C1 segment of cervical spinal cord (tissue), 14 donors: ENCODE results near the gene CHCHD6.
A peak's percentile ranks its signal among the peaks of the same experiment; 100 is the strongest.

Experiments
- DNase-seq, 14 donors: peaks; one replicate each; lab custom pipeline; 2025; lab: John Stamatoyannopoulos, UW

Gene CHCHD6

GRCh38 chr3:126743350-126743749 is 39.3 kb downstream of the CHCHD6 start:
- no peak for DNase-seq

- no peak for DNase-seq
Observed at GRCh38 chr3:126743781-126744180, 39.7 kb downstream of the CHCHD6 start.

DNA sequence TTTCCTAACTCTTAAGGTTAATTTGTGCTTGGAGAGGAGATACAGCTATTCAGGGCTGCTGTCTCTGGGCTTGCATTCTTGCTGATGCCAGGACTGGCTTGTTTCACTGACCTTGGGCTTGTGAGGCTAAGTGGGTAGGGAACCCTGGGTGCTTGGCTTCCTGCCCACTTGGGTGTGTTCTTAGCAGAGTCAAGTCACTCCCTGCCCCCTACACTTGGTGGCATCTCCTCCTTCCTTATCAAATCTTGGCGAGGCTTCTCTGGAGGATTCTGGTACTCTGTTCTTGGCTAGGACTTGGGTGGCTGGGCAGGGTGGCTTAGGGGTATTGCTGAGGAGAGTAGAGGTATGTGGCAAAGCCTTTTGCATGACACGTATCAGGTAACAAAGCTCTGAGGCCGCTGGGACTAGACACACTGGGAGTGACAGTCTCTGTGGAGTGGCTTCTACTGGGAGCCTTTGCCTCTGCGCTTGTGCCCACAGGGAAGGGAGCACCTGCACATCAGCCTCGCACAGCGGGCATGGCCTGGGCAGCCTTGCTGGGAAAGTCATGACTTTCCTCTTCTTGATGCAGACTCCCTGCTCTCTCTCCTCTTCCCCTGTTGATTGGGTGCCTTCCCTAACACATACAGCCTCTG is 41.8 kb downstream of the CHCHD6 start:
- DNase-seq: no peak

DNA sequence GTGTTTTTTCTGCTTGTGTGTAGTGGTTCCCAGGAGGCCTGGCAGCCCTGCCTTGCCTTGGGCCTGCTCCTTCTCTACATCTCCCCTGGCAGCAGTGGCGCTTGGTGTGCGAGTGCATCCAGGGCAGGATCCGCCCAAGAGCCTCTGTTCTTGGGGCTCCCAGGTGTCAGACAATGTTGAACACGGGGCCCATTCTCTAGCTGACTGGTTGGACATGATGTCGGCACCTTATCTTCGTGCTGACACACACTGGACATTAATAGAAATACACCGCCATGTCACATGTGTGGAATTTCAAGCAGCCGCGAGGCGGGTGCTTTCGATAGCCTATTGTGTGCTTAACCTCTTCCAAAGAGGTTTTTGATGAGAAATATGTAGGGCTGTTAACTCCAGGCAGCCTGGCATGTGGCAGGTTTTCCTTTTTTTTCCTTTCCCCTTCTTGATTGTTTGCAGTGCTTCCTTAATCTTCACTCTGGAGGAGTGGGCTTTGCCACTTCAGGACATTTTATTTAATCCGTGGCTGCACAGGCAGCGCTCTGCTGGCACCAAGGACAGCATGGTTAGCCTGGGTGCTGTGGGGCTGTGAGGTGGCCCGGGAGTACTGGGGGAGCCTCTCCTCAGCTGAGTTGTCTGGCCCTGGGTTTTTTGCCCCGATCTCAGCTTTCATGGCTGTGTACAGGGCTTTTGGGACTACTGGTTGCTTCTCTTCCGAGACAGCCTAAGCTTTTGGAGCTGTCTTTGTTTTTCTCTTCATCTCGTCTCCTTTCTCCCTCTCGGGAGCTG is 42.5 kb downstream of the CHCHD6 start:
- peak in 1 of 14 donors; percentile 16 for DNase-seq

DNA sequence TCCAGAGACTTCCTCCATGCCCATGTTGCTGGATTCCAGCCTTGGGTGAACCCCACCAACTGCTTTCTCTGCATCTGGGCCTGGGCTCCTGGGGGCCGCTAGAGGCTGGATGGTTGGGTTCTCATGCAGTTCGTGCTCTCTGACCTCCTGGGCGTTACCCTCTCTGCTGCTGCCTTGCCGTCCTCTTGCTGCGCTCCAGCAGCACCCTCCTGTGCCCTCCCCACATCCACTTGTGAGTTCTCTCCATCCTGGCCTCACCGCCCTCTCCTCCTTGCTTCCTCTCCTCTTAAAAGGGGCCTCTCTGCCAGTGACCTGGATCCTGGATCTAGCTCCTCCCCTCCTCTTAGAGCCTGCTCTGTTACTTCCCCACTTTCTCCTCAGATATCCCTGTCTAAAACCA is 43.7 kb downstream of the CHCHD6 start:
- no peak for DNase-seq

DNA sequence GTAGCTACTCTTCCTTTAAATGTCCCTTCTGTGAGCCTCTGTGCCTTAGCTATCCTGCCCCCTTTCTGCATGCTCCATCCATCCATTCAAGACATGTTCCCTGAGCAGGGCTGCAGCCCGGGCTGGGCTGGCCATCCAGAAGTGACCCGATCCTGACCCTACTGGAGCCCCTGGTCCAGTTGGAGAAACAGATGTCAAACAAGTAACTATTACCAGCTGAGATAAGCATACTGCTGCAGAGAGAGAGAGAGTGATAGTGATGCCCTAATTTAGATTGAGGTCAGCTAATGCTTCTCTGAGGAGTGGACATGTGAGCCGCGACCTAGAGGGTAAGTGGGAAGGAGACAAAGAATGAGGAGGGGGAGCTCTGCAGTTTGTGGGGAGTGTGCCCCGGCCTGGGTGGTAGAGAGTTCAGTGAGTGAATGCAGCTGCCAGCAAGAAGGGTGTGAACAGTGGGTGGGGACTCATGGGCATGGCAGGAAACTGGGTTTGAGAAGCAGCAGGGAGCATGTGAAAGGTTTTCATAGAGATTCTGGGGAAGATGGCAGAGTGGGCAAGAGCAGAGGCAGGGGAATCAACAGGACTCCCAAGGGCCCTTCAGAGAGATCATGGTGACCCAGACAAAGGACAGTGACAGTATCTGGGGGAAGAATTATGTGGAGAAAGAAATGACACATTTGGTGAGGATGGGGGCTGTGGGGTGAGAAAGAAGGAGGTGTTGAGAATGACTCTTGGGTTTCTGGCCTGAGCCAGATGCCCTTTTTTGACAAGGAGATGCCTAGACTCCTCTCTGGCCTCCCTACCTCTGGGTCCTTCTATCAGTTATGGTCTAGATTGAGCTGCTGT is 44.9 kb downstream of the CHCHD6 start:
- DNase-seq: no peak

DNA sequence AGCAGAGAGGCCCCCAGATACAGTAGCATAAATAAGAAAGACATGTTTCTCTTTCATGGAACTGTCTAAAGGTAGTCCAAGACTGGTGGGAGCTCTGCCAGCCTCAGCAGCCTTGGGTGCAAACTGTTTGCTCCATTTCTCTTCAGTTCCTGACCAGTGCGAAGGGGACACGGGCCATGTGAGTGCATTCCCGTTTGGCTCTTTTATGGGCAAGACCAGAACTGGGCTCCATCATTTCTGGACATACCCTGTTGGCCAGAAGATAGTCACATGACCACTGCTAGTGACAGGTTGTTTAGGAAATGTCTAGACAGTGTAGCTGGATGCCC is 45.5 kb downstream of the CHCHD6 start:
- no peak for DNase-seq

DNA sequence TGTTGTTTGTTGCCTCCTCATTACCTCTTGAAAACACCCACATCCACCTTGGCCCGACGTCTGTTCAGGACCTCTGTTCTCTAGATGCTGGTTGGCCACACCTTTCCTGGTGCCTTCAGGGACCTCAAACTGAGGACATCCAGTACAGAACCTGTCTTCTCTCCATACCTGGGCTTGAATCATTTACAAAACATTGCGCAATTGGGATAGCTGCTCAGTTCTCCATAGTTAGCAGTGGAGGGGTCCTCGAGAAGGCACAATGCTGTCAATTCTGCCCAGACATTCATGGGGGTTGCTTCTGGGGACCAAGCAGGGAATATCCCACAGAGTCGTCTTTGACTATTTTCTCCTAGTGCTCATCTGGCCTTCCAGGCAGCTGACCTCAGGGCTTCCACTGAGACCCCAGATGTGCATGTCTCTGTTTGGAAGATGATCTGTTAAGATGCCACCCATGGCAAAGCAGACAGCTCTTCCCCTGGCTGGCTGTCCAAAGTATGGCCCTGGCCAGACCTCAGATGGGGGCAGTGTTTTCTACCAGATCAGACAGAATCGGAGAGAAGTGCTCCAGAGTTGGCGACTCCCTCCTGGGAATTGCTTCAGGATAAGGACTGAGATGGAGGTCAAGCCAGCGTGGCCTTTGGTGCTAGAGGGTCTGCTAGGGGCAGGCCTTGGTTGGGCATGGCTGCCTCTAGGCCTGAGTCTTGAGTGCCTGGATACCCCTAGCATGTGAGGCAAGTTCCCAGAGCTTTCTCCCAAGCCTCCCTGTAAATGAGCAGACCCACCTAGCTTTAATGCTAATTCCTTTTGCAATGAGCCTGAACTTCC is 46.1 kb downstream of the CHCHD6 start:
- DNase-seq: no peak

DNA sequence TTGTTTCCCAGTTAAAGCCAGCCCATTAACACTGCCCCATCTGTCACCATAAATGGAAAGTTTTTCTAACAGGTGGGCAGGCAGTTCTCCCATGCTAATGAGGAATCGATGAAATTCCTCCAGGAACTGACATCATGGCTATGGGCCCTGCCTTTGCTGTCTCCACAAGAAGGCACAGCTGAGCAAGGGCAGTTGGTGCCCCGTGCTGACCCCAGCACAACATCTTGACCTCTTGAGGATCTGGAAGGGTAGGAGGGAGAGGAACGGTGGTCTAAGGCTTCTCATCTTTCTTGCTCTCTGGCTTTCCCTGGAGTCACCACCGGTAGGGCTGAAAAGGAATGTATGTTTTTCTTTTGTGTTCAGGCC is 46.7 kb downstream of the CHCHD6 start:
- no peak for DNase-seq

DNA sequence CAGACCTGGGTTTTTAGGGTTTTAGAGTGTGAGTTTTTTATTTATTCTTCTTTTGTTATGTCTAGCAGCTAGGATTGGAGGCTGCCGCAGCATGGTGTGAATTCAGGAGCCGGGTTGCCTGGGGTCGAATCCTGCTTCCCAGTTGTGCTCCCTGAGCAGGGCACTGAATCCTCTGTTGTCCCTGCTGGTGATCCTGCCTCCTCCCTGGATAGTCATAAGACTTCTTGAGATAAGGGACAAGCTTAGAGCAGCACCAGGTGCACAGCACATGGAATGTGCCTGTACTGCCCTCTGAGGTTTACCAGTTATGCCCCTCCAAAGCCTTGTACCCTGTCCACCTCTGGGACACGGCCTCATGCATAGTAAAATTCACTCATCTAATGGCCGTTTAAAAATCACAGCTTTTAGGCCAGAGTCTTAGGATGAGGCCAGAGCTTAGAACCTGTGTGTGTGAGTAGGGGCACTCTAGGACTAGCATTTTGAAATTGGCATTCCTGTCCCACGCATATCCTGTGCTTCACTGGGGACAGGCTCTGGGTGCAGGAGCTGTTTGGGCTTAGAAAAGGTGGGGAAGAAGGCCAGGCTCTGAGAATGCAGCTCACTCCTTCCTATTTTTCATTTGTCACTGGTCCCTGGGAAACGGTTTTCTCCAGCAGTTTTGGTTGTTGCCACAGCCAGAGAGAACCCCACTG is 47.7 kb downstream of the CHCHD6 start:
- no peak for DNase-seq

- peak in 12 of 14 donors; percentile 9 to 69 (median 38) for DNase-seq
Observed at GRCh38 chr3:126752303-126753190, 48.5 kb downstream of the CHCHD6 start.

- DNase-seq: no peak
Observed at GRCh38 chr3:126753191-126754160, 49.4 kb downstream of the CHCHD6 start.

DNA sequence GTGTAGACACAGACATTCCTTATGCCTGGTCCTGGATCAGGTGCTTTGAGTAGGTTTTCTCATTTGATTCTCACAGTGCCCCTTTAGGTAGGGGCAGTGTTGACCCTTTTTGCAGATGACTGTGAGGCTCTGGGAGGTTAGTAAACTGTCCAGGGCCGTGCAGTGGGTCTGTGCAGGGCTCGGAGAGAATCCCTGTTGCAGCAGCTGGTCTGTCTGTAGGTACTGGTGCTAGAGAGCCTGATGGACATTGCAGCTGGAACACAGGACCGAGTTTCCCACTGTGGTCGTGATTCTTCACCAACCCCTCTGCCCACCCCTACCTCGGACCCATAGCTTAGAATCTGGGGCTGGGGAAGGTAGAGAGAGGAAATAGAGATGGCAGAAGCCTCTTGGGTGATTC is 51.8 kb downstream of the CHCHD6 start:
- no peak for DNase-seq

- DNase-seq: no peak
Observed at GRCh38 chr3:126758026-126758425, 54.0 kb downstream of the CHCHD6 start.

- no peak for DNase-seq
Observed at GRCh38 chr3:126758882-126759281, 54.8 kb downstream of the CHCHD6 start.

GRCh38 chr3:126760541-126760940 is 56.5 kb downstream of the CHCHD6 start:
- no peak for DNase-seq

- no peak for DNase-seq
Observed at GRCh38 chr3:126763035-126763434, 59.0 kb downstream of the CHCHD6 start.

DNA sequence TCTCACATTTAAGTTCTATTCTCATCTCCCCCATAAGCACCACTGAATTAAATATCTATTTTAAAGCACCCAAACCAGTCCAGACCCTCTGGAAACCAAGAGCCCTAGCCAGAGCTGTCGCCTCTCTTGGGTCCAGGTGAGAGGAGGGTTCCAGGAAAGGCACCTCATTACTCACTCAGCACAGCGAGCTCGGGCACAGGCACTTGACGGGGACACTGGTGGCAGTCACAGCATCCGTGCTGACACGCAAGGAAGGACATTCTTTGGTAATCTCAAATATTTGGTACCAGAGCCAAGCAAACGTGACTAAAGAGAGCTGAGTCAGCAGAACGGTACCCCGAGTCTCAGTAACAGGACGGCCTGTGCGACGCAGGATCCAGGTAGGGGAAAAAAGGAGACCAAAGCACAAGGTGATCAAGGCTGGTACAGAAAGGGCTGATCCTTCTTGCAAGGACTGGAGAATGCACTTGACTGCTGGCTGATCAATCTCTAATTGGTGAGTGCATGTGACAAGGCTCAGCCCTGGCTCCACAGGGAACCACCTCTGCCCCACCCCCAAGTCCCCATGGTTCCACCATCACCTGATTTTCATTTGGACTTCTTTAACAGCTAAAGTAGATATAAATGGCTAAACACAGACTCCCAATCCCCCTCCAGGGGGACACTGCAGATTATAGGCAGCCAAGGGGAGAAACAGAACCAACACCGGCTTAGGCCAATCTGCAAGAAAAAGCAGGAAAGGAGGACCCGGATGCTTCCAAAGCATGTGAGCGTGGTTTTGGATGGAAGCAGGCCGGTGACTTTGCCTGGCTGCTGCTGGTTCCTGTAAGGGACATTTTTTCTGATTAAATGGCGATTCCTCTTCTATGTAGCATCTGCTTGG is 61.4 kb downstream of the CHCHD6 start:
- DNase-seq: no peak
